HCT116 (cell line): ENCODE measurements around the gene PARD6G. TPM values are rescaled to one million over a fixed set of nuclear protein-coding genes. Genes with fewer than 3 reads are reported as not detected.

Experiments
- ATAC-seq: fragments of 200-7000 bp; cut with Tn5 transposase; 2 replicates; pipeline ENCODE4 v1.9.1; 2020; ENCODE audit warnings: mild to moderate bottlenecking, moderate library complexity
- BruUV-seq: library from RNA; stranded (reverse); fragments of 400-500 nt; replicated peaks from 2 replicates; lab custom pipeline; 2021; lab: Mats Ljungman, UMichigan
- CTCF ChIA-PET: fragments of 300-600 bp; sonication (Branson Sonifier 250); formaldehyde crosslinking; loops from one replicate; lab custom pipeline; 2021; ENCODE audit warnings: antibody characterized with exemption; lab: Charles Lee
- POLR2A ChIA-PET: fragments of 300-600, 350-600 bp; sonication (Branson Sonifier 250); formaldehyde crosslinking; loops from one replicate; lab custom pipeline; 2021; ENCODE audit warnings: antibody characterized with exemption; lab: Charles Lee
- RAD21 ChIA-PET, 2 experiments: fragments of 300-600 bp; sonication (Branson Sonifier 250); formaldehyde crosslinking; loops; one replicate each; lab custom pipeline; 2023; ENCODE audit warnings: low total read pairs in 2 of 2; ENCODE audit not compliant: uncharacterized antibody in 2 of 2, unreplicated experiment in 2 of 2, low non-redundant PET in 1 of 2; lab: Charles Lee
- DNase-seq: peaks from one replicate; pipeline ENCODE4 v3.0.0-alpha.2; 2010; ENCODE audit warnings: low read depth, low spot score
- H2AFZ ChIP-seq: fragments of 200-600 bp; shearing (Covaris generic), sonication (generic); 2 replicates; pipeline ENCODE4 v1.6.1; 2017; ENCODE audit warnings: low read depth, mixed run types, mixed read lengths, antibody characterized with exemption, low read length; ENCODE audit not compliant: poor library complexity, severe bottlenecking
- H3K27ac ChIP-seq: 2 replicates; pipeline ENCODE4 v1.5.1; 2012; ENCODE audit warnings: low read depth, low read length
- H3K27me3 ChIP-seq: fragments of 200-600 bp; sonication (generic); 2 replicates; pipeline ENCODE4 v1.6.1; 2016; ENCODE audit warnings: mixed run types, low read length, mixed read lengths; ENCODE audit not compliant: insufficient read depth
- H3K36me3 ChIP-seq, 2 experiments: fragments of 200-500 bp in 1 of 2; fragments of 200-600 bp in 1 of 2; sonication (Bioruptor generic) in 1 of 2; sonication (generic) in 1 of 2; 2 replicates each; pipeline versions ENCODE4 v1.5.1 to v1.6.1; 2014 to 2016; ENCODE audit warnings: low read length in 2 of 2, inconsistent platforms in 1 of 2, mixed read lengths in 1 of 2, mixed run types in 1 of 2; ENCODE audit not compliant: insufficient read depth in 2 of 2, control insufficient read depth in 1 of 2
- H3K4me1 ChIP-seq, 2 experiments: fragments of 200-600 bp in 1 of 2; sonication (generic) in 1 of 2; 2 replicates each; pipeline versions ENCODE4 v1.5.1 to v1.6.1; 2012 to 2017; ENCODE audit warnings: low read length in 2 of 2, inconsistent platforms in 1 of 2, mild to moderate bottlenecking in 1 of 2, mixed read lengths in 1 of 2, mixed run types in 1 of 2, moderate library complexity in 1 of 2; ENCODE audit not compliant: insufficient read depth in 2 of 2, control insufficient read depth in 1 of 2
- H3K4me2 ChIP-seq: fragments of 200-600 bp; sonication (generic); 2 replicates; pipeline ENCODE4 v1.6.1; 2017; ENCODE audit warnings: mixed run types, low read length, mixed read lengths
- H3K4me3 ChIP-seq, 2 experiments: fragments of 200-600 bp in 1 of 2; sonication (generic) in 1 of 2; replicated peaks in 1 of 2; 2 replicates each; pipeline ENCODE4 v1.5.1; 2011 to 2016; ENCODE audit warnings: low read length in 2 of 2, control low read depth in 1 of 2, low read depth in 1 of 2, mild to moderate bottlenecking in 1 of 2, mixed read lengths in 1 of 2, mixed run types in 1 of 2
- H3K79me2 ChIP-seq: fragments of 200-600 bp; sonication (generic); 2 replicates; pipeline ENCODE4 v1.6.1; 2017; ENCODE audit warnings: mild to moderate bottlenecking, mixed run types, low read length, moderate library complexity, mixed read lengths; ENCODE audit not compliant: insufficient read depth
- H3K9ac ChIP-seq: fragments of 200-600 bp; sonication (generic); 2 replicates; pipeline ENCODE4 v1.6.1; 2016; ENCODE audit warnings: low read length, mixed read lengths
- H3K9me2 ChIP-seq: fragments of 200-600 bp; sonication (generic), shearing (Covaris generic); 2 replicates; pipeline ENCODE4 v1.6.1; 2017; ENCODE audit warnings: mixed run types, mild to moderate bottlenecking, moderate library complexity; ENCODE audit not compliant: insufficient read depth
- H3K9me3 ChIP-seq, 2 experiments: fragments of 200-500 bp in 1 of 2; fragments of 200-600 bp in 1 of 2; sonication (Bioruptor generic) in 1 of 2; sonication (generic) in 1 of 2; 2 replicates each; pipeline ENCODE4 v1.6.1; 2014 to 2017; ENCODE audit warnings: low read length in 2 of 2, mixed read lengths in 2 of 2, inconsistent platforms in 1 of 2, low read depth in 1 of 2, mild to moderate bottlenecking in 1 of 2, mixed run types in 1 of 2, moderate library complexity in 1 of 2; ENCODE audit not compliant: control insufficient read depth in 1 of 2, insufficient read depth in 1 of 2
- H4K20me1 ChIP-seq: fragments of 200-600 bp; sonication (generic), shearing (Covaris generic); 2 replicates; pipeline ENCODE4 v1.6.1; 2017; ENCODE audit warnings: mixed run types, mild to moderate bottlenecking, moderate library complexity; ENCODE audit not compliant: insufficient read depth
- CBX3 ChIP-seq: IDR thresholded peaks from 2 replicates; pipeline ENCODE4 v1.6.1; 2012; ENCODE audit warnings: low read depth
- CEBPB ChIP-seq: IDR thresholded peaks from 2 replicates; pipeline ENCODE4 v1.6.1; 2012; ENCODE audit warnings: low read depth
- EGR1 ChIP-seq: IDR thresholded peaks from 2 replicates; pipeline ENCODE4 v1.6.1; 2012; ENCODE audit warnings: low read depth
- ELF1 ChIP-seq: IDR thresholded peaks from 2 replicates; pipeline ENCODE4 v1.6.1; 2012; ENCODE audit warnings: low read depth, borderline replicate concordance
- EZH2phosphoT487 ChIP-seq: fragments of 200-600 bp; IDR thresholded peaks from 2 replicates; pipeline ENCODE4 v1.6.1; 2018; ENCODE audit warnings: antibody characterized with exemption, borderline replicate concordance
- FOSL1 ChIP-seq: IDR thresholded peaks from 2 replicates; pipeline ENCODE4 v1.6.1; 2012; ENCODE audit warnings: low read depth
- JUND ChIP-seq: IDR thresholded peaks from 2 replicates; pipeline ENCODE4 v1.6.1; 2012
- POLR2A ChIP-seq: IDR thresholded peaks from 2 replicates; pipeline ENCODE4 v1.7.0; 2011; ENCODE audit warnings: borderline replicate concordance; ENCODE audit not compliant: insufficient read depth, insufficient read length; ENCODE audit errors: extremely low read depth
- POLR2AphosphoS5 ChIP-seq: IDR thresholded peaks from 2 replicates; pipeline ENCODE4 v1.6.1; 2011; ENCODE audit warnings: mild to moderate bottlenecking, low read depth, low read length, moderate library complexity
- REST ChIP-seq: IDR thresholded peaks from 2 replicates; pipeline ENCODE4 v1.6.1; 2012; ENCODE audit warnings: low read depth
- SIN3A ChIP-seq: IDR thresholded peaks from 2 replicates; pipeline ENCODE4 v1.6.1; 2012; ENCODE audit warnings: low read depth
- SP1 ChIP-seq: IDR thresholded peaks from 2 replicates; pipeline ENCODE4 v1.6.1; 2012; ENCODE audit warnings: low read depth
- SRF ChIP-seq: IDR thresholded peaks from 2 replicates; pipeline ENCODE4 v1.6.1; 2012; ENCODE audit warnings: low read depth
- YY1 ChIP-seq: IDR thresholded peaks from 2 replicates; pipeline ENCODE4 v1.6.1; 2011; ENCODE audit warnings: low read length, low read depth, moderate library complexity, mild to moderate bottlenecking; ENCODE audit not compliant: insufficient replicate concordance; ENCODE audit errors: extremely low read depth
- ZFX ChIP-seq: fragments of 450-650 bp; IDR thresholded peaks from 2 replicates; pipeline ENCODE4 v1.6.1; 2017
- intact Hi-C: fragments of 100-400 bp; cut with micrococcal nuclease; formaldehyde crosslinking; loops from 2 replicates; pipeline ENCODE4 v1.10.0; 2022
- total RNA-seq: library from RNA; stranded (reverse); gene quantifications from one replicate; pipeline ENCODE4 v1.2.1, GENCODE V29; 2021; ENCODE audit not compliant: unreplicated experiment
- TF ChIP-seq, protein P1 (sequence below): IDR thresholded peaks from 2 replicates; pipeline ENCODE4 v1.6.1; 2012
- TF ChIP-seq, protein P2 (sequence below), 3 experiments: fragments of 200-600 bp in 1 of 3; sonication (generic) in 1 of 3; IDR thresholded peaks in 2 of 3; conservative IDR thresholded peaks in 1 of 3; 2 replicates each; pipeline ENCODE4 v1.5.1; 2012 to 2017; ENCODE audit warnings: low read depth in 2 of 3, low read length in 2 of 3, antibody characterized with exemption in 1 of 3, borderline replicate concordance in 1 of 3, control low read depth in 1 of 3, mild to moderate bottlenecking in 1 of 3, mixed read lengths in 1 of 3, mixed run types in 1 of 3, moderate library complexity in 1 of 3; ENCODE audit not compliant: insufficient read depth in 1 of 3
- TF ChIP-seq, protein P3 (sequence below): IDR thresholded peaks from 2 replicates; pipeline ENCODE4 v1.6.1; 2011; ENCODE audit warnings: mild to moderate bottlenecking, low read length, moderate library complexity; ENCODE audit not compliant: insufficient replicate concordance; ENCODE audit errors: extremely low read depth

Gene PARD6G
- total RNA-seq, 1 experiment from 2014 or later, result 12.8 TPM

DNA sequence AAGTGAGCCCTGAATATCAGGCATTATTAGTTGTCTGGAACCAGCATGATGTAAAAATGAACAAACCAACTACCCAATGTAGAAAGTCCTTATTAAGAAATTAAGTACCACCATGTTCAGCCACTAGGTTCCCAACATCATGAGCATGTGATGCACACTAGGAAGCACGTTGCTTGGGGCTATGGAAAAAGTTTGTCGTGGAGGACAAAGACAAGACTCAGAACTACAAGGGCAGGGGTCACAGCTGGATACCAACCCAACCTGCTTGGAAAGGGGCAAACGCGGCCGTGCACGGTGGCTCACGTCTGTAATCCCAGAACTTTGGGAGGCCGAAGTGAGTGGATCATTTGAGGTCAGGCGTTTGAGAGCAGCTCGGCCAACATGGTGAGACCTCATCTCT lies 74.3 kb downstream of the PARD6G start:
- Histone ChIP-seq H3K27ac (no peak overlapping the region), H3K4me2 (no peak overlapping the region), H3K4me3 (no peak overlapping the region), H3K36me3 (no peaks in the 10 kb centered on the region), H3K27me3 (no peaks in the 10 kb centered on the region), H2AFZ (no peak overlapping the region), H4K20me1 (no peaks in the 10 kb centered on the region), H3K4me1 (no peaks in the 10 kb centered on the region), H3K9me3 (no peaks in the 10 kb centered on the region), H3K79me2 (no peaks in the 10 kb centered on the region), H3K9me2 (no peaks in the 10 kb centered on the region), H3K9ac (no peak overlapping the region)
- BruUV-seq, result no TSS peak
- ChIA-PET RAD21 (no interaction called here), CTCF (no interaction called here), POLR2A (no interaction called here)
- no peak for DNase-seq
- no peak for TF ChIP-seq SP1
- TF ChIP-seq, protein P1, sequence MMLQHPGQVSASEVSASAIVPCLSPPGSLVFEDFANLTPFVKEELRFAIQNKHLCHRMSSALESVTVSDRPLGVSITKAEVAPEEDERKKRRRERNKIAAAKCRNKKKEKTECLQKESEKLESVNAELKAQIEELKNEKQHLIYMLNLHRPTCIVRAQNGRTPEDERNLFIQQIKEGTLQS, result no peak
- no peak for TF ChIP-seq ZFX
- no peak for TF ChIP-seq CBX3
- no peak for TF ChIP-seq ELF1
- no peak for TF ChIP-seq REST
- TF ChIP-seq SRF, result no peak
- no peak for TF ChIP-seq YY1
- no peak for TF ChIP-seq EGR1
- TF ChIP-seq FOSL1, result no peak
- TF ChIP-seq JUND, result no peak
- no peak for TF ChIP-seq EZH2phosphoT487
- TF ChIP-seq, protein P2, sequence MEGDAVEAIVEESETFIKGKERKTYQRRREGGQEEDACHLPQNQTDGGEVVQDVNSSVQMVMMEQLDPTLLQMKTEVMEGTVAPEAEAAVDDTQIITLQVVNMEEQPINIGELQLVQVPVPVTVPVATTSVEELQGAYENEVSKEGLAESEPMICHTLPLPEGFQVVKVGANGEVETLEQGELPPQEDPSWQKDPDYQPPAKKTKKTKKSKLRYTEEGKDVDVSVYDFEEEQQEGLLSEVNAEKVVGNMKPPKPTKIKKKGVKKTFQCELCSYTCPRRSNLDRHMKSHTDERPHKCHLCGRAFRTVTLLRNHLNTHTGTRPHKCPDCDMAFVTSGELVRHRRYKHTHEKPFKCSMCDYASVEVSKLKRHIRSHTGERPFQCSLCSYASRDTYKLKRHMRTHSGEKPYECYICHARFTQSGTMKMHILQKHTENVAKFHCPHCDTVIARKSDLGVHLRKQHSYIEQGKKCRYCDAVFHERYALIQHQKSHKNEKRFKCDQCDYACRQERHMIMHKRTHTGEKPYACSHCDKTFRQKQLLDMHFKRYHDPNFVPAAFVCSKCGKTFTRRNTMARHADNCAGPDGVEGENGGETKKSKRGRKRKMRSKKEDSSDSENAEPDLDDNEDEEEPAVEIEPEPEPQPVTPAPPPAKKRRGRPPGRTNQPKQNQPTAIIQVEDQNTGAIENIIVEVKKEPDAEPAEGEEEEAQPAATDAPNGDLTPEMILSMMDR (IDR thresholded peaks at IDR 0.05 in 2 of 3, conservative IDR thresholded peaks at IDR 0.05 in 1 of 3; ENCODE audit: borderline replicate concordance in 1 of 3, insufficient read depth in 1 of 3, low read depth in 2 of 3, low read length in 2 of 3), result no peak
- TF ChIP-seq POLR2AphosphoS5, result no peak
- TF ChIP-seq POLR2A, result no peak
- no peak for TF ChIP-seq SIN3A
- no peak for TF ChIP-seq CEBPB
- TF ChIP-seq, protein P3, sequence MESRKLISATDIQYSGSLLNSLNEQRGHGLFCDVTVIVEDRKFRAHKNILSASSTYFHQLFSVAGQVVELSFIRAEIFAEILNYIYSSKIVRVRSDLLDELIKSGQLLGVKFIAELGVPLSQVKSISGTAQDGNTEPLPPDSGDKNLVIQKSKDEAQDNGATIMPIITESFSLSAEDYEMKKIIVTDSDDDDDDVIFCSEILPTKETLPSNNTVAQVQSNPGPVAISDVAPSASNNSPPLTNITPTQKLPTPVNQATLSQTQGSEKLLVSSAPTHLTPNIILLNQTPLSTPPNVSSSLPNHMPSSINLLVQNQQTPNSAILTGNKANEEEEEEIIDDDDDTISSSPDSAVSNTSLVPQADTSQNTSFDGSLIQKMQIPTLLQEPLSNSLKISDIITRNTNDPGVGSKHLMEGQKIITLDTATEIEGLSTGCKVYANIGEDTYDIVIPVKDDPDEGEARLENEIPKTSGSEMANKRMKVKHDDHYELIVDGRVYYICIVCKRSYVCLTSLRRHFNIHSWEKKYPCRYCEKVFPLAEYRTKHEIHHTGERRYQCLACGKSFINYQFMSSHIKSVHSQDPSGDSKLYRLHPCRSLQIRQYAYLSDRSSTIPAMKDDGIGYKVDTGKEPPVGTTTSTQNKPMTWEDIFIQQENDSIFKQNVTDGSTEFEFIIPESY, result no peak
- no peak for ATAC-seq
- intact Hi-C loops, result no loop called here
